BJ (cell line): ENCODE data around the gene SON. TPM values are rescaled to one million over a fixed set of nuclear protein-coding genes. Genes with fewer than 3 reads are reported as not detected.

Experiments used
- CTCF ChIA-PET: fragments of 350-600 bp; formaldehyde crosslinking; extraction: SDS; loops from one replicate; lab custom pipeline; 2021; ENCODE audit warnings: antibody characterized with exemption, inconsistent platforms; lab: Yijun Ruan, JAX
- POLR2A ChIA-PET: fragments of 300-600 bp; sonication (Branson Sonifier 250); formaldehyde crosslinking; extraction: SDS; loops from one replicate; lab custom pipeline; 2021; ENCODE audit warnings: antibody characterized with exemption; lab: Charles Lee
- DNase-seq: peaks from one replicate; pipeline ENCODE4 v3.0.0-alpha.2; 2011; ENCODE audit warnings: low read depth
- H3K27me3 ChIP-seq: 2 replicates; pipeline ENCODE4 v1.6.0; 2011; ENCODE audit warnings: low read length; ENCODE audit not compliant: control insufficient read depth, insufficient read depth
- H3K36me3 ChIP-seq: 2 replicates; pipeline ENCODE4 v1.5.1; 2011; ENCODE audit warnings: low read length; ENCODE audit not compliant: control insufficient read depth, insufficient read depth
- H3K4me3 ChIP-seq: 2 replicates; pipeline ENCODE4 v1.5.1; 2011; ENCODE audit warnings: low read depth, mild to moderate bottlenecking, control low read depth, low read length
- CTCF ChIP-seq: IDR thresholded peaks from 2 replicates; pipeline ENCODE4 v1.5.1; 2011; ENCODE audit warnings: low read depth, mild to moderate bottlenecking, control low read depth, inconsistent platforms, low read length, moderate library complexity; ENCODE audit not compliant: insufficient read depth
- polyA plus RNA-seq: library from polyadenylated mRNA; depleted of rRNA; stranded (reverse); fragments of >200 nt; gene quantifications from 2 replicates; pipeline ENCODE4 v1.2.3, GENCODE V29; 2011

The SON gene
- polyA plus RNA-seq, 1 experiment, result 41.6 TPM

DNA sequence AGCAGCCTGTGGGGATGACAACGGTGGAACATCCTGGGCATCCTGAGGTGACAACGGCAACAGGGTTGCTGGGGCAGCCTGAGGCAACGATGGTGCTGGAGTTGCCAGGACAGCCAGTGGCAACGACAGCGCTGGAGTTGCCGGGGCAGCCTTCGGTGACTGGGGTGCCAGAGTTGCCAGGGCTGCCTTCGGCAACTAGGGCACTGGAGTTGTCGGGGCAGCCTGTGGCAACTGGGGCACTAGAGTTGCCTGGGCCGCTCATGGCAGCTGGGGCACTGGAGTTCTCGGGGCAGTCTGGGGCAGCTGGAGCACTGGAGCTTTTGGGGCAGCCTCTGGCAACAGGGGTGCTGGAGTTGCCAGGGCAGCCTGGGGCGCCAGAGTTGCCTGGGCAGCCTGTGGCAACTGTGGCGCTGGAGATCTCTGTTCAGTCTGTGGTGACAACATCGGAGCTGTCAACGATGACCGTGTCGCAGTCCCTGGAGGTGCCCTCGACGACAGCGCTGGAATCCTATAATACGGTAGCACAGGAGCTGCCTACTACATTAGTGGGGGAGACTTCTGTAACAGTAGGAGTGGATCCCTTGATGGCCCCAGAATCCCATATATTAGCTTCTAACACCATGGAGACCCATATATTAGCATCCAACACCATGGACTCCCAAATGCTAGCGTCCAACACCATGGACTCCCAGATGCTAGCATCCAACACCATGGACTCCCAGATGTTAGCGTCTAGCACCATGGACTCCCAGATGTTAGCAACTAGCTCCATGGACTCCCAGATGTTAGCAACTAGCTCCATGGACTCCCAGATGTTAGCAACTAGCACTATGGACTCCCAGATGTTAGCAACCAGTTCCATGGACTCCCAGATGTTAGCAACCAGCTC, 8.2 kb downstream of the SON start:
- ChIA-PET POLR2A (no interaction called here), CTCF (no interaction called here)
- no peak overlapping the region for H3K4me3 ChIP-seq
- H3K27me3 ChIP-seq, result no peaks in the 10 kb centered on the region
- DNase-seq, result no peak
- TF ChIP-seq CTCF, result no peak
- peaks cover 30% of the 10 kb centered on the region for H3K36me3 ChIP-seq

GRCh38 chr21:33551664-33552063, 8.8 kb downstream of the SON start:
- ChIA-PET POLR2A (no interaction called here), CTCF (no interaction called here)
- H3K4me3 ChIP-seq, result no peak overlapping the region
- peaks cover 30% of the 10 kb centered on the region for H3K36me3 ChIP-seq
- no peak for TF ChIP-seq CTCF
- no peaks in the 10 kb centered on the region for H3K27me3 ChIP-seq
- no peak for DNase-seq

DNA sequence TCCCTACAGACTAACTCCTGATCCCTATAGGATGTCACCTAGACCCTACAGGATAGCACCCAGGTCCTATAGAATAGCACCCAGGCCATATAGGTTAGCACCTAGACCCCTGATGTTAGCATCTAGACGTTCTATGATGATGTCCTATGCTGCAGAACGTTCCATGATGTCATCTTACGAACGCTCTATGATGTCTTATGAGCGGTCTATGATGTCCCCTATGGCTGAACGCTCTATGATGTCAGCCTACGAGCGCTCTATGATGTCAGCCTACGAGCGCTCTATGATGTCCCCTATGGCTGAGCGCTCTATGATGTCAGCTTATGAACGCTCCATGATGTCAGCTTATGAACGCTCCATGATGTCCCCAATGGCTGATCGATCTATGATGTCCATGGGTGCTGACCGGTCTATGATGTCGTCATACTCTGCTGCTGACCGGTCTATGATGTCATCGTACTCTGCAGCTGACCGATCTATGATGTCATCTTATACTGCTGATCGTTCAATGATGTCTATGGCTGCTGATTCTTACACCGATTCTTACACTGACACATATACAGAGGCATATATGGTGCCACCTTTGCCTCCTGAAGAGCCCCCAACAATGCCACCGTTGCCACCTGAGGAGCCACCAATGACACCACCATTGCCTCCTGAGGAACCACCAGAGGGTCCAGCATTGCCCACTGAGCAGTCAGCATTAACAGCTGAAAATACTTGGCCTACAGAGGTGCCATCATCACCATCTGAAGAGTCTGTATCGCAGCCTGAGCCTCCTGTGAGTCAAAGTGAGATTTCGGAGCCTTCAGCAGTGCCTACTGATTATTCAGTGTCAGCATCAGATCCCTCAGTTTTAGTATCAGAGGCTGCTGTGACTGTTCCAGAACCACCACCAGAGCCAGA, 9.5 kb downstream of the SON start:
- TF ChIP-seq CTCF, result no peak
- no peak overlapping the region for H3K4me3 ChIP-seq
- POLR2A ChIA-PET, result no interaction called here
- DNase-seq, result no peak
- CTCF ChIA-PET, result no interaction called here
- no peaks in the 10 kb centered on the region for H3K27me3 ChIP-seq
- H3K36me3 ChIP-seq, result peaks cover 31% of the 10 kb centered on the region

DNA sequence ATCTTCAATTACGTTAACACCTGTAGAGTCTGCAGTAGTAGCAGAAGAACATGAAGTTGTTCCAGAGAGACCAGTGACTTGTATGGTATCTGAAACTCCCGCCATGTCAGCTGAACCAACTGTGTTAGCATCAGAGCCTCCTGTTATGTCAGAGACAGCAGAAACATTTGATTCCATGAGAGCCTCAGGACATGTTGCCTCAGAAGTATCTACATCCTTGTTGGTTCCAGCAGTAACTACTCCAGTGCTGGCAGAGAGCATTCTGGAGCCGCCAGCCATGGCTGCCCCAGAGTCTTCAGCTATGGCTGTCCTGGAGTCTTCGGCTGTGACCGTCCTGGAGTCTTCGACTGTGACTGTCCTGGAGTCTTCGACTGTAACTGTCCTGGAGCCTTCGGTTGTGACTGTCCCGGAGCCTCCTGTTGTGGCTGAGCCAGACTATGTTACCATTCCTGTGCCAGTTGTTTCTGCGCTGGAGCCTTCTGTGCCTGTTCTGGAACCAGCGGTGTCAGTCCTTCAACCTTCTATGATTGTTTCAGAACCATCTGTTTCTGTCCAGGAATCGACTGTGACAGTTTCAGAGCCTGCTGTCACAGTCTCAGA, 10.3 kb downstream of the SON start:
- no peak for DNase-seq
- CTCF ChIA-PET, result no interaction called here

More for the DNA sequence above, 10.3 kb downstream of the SON start:
- Histone ChIP-seq H3K4me3 (no peak overlapping the region), H3K36me3 (peaks cover 35% of the 10 kb centered on the region), H3K27me3 (no peaks in the 10 kb centered on the region)
- POLR2A ChIA-PET, result no interaction called here
- no peak for TF ChIP-seq CTCF
